Bladder microvascular endothelial cell (primary cell): ENCODE data around the gene TDO2. TPM values are rescaled to one million over a fixed set of nuclear protein-coding genes. Genes with fewer than 3 reads are reported as not detected.

ENCODE experiments used
- total RNA-seq: library from RNA; depleted of rRNA; stranded (reverse); fragments of >200 nt; gene quantifications from 2 replicates; pipeline ENCODE4 v1.2.3, GENCODE V29; 2014

TDO2 gene
- total RNA-seq = not detected in 2 replicates

GRCh38 chr4:155903453-155903852, at the start of gene TDO2:
Gene TDO2, plus strand, starts transcription at chr4:155903696. Its CDS starts 63 bp downstream, at chr4:155903759.

DNA sequence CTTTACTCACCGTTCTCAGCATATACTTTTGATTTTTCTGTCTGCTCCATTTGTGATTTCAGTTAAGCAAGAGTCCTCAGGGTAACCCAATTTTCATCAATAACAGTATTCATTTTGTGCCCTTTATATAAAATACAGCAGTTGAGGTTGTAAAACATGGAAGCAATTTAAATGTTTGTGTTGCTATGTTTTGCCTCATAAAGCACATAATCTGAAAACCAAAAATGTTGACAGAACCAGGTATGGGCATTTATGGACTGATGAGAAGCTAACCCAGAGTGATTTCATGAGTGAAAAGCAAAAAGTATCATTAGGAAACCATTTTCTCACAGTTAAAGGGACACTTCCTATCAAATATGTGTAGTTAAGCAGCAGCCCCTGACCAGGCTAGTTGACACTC, 37.3 kb upstream of the TDO2 start, which contains the start of gene ASIC5:
Gene ASIC5, minus strand, starts transcription at position 101 of the 400 bp plus-strand sequence. Its CDS starts 51 bp downstream, at position 50.

GRCh38 chr4:155953151-155954117, 49.9 kb downstream of the TDO2 start, which contains the start of gene CTSO:
Gene CTSO, minus strand, starts transcription at chr4:155953866. Its CDS starts 19 bp downstream, at chr4:155953847.

Other genes with a start within 250 kb of the TDO2 start
- 0.65 and 33.7 TPM in 2 replicates for gene GUCY1A1, start 236.8 kb upstream of the TDO2 start, total RNA-seq
- 0.81 and 6.9 TPM in 2 replicates for gene GUCY1B1, start 144.7 kb upstream of the TDO2 start, total RNA-seq
- not detected in 2 replicates for gene ASIC5, start 37.4 kb upstream of the TDO2 start, total RNA-seq
- gene CTSO, start 50.2 kb downstream of the TDO2 start, total RNA-seq = 5.5 and 5.7 TPM in 2 replicates